Testis (tissue), 2 donors: Measurements from ENCODE around the gene KCNQ1.

Source experiments
- POLR2A ChIP-seq: fragments of 450-650 bp; IDR thresholded peaks from one replicate; pipeline ENCODE4 v1.6.1; 2017; ENCODE audit warnings: antibody characterized with exemption, mild to moderate bottlenecking, moderate library complexity
- TF ChIP-seq, protein P1 (sequence below), 3 experiments: fragments of 450-650 bp in 2 of 3; fragments of 200-600 bp in 1 of 3; sonication (generic) in 1 of 3; IDR thresholded peaks; one replicate each; pipeline ENCODE4 v1.5.1; 2016 to 2019; ENCODE audit warnings: antibody characterized with exemption in 3 of 3, mild to moderate bottlenecking in 2 of 3, moderate library complexity in 1 of 3

DNA sequence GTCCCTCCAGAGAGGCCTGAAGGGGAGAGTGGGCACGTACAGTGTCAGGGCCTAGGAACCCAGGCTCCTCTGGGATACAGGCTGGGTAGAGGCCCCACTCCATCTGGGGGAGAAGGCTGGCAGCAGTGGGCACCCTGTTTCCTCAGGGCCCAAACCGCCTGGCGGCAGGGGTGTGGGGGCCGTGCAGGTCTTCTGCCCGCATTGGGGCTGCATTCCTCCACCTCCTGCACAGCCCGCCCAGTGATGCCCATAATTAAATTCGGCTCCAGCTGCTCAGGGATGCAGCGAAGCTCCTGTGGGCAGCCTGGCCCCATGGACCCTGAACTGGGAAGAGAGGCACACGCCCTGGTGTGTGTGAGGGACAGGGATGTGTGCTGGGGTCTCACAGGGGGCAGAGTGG, 219.6 kb downstream of the KCNQ1 start:
- TF ChIP-seq, protein P1, sequence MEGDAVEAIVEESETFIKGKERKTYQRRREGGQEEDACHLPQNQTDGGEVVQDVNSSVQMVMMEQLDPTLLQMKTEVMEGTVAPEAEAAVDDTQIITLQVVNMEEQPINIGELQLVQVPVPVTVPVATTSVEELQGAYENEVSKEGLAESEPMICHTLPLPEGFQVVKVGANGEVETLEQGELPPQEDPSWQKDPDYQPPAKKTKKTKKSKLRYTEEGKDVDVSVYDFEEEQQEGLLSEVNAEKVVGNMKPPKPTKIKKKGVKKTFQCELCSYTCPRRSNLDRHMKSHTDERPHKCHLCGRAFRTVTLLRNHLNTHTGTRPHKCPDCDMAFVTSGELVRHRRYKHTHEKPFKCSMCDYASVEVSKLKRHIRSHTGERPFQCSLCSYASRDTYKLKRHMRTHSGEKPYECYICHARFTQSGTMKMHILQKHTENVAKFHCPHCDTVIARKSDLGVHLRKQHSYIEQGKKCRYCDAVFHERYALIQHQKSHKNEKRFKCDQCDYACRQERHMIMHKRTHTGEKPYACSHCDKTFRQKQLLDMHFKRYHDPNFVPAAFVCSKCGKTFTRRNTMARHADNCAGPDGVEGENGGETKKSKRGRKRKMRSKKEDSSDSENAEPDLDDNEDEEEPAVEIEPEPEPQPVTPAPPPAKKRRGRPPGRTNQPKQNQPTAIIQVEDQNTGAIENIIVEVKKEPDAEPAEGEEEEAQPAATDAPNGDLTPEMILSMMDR (IDR thresholded peaks at IDR 0.05): no peak
- no peak for TF ChIP-seq POLR2A
